ENCODE data around the gene LRFN5.

DNA sequence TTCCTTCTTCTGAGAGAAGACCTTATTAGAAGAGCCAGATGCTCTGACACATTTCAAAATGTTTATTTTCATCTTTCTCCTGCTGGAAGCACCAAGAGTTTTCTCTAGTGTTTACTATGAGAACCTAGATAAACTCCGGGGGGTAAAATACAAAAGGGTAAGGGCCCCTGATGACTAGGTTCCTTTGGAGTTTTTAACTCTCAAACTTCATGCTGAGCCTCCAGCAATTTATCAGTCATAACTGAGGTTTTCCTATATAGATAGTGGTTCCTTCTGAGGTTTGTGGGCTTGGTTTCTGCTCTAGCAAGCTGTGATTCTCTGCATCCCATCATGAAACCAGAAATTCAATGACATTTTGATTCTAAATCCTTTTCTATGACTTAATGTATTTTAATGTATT lies 210.9 kb downstream of the LRFN5 start:
- TF ChIP-seq, protein P1, sequence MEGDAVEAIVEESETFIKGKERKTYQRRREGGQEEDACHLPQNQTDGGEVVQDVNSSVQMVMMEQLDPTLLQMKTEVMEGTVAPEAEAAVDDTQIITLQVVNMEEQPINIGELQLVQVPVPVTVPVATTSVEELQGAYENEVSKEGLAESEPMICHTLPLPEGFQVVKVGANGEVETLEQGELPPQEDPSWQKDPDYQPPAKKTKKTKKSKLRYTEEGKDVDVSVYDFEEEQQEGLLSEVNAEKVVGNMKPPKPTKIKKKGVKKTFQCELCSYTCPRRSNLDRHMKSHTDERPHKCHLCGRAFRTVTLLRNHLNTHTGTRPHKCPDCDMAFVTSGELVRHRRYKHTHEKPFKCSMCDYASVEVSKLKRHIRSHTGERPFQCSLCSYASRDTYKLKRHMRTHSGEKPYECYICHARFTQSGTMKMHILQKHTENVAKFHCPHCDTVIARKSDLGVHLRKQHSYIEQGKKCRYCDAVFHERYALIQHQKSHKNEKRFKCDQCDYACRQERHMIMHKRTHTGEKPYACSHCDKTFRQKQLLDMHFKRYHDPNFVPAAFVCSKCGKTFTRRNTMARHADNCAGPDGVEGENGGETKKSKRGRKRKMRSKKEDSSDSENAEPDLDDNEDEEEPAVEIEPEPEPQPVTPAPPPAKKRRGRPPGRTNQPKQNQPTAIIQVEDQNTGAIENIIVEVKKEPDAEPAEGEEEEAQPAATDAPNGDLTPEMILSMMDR (IDR thresholded peaks at IDR 0.05) = no peak
- TF ChIP-seq EP300 (IDR thresholded peaks at IDR 0.05) = no peak

Data from upper lobe of left lung (tissue), 4 donors.